ENCODE results near the gene CCDC88B. TPM values are rescaled to one million over a fixed set of nuclear protein-coding genes. Genes with fewer than 3 reads are reported as not detected.

CCDC88B gene
- total and polyA plus RNA-seq, 7 donors, result 2.6 to 157 (median 8.6) TPM

- TF ChIP-seq EP300 (IDR thresholded peaks at IDR 0.05) (no peak), POLR2AphosphoS5 (IDR thresholded peaks at IDR 0.05) (no peak), POLR2A (IDR thresholded peaks at IDR 0.05) (no peak), CTCF (IDR thresholded peaks at IDR 0.05) (no peak)
- Histone ChIP-seq H3K9me3 (no peaks in the 10 kb centered on the region), H3K4me1 (no peaks in the 10 kb centered on the region), H3K36me3 (no peaks in the 10 kb centered on the region), H3K27me3 (no peaks in the 10 kb centered on the region), H3K4me3 (no peak overlapping the region), H3K27ac (no peak overlapping the region)
- no peak for DNase-seq
- intact Hi-C loops (cut with DNase I), result no loop called here
- 83 to 93% methylated on average over 7 of the region's 7 CpGs for WGBS, 2 donors
These were observed 9.0 kb downstream of the CCDC88B start for GRCh38 chr11:64349025-64349387.

- Histone ChIP-seq H3K4me3 (no peak overlapping the region), H3K4me1 (peaks cover 0 to 1% (median 0%) of the 10 kb centered on the region in 4 donors), H3K27me3 (no peaks in the 10 kb centered on the region), H3K36me3 (no peaks in the 10 kb centered on the region), H3K27ac (no peak overlapping the region), H3K9me3 (no peaks in the 10 kb centered on the region)
- no peak for TF ChIP-seq POLR2A (IDR thresholded peaks at IDR 0.05)
- no peak for TF ChIP-seq POLR2AphosphoS5 (IDR thresholded peaks at IDR 0.05)
- no peak for TF ChIP-seq EP300 (IDR thresholded peaks at IDR 0.05)
- no peak for TF ChIP-seq CTCF (IDR thresholded peaks at IDR 0.05)
- 75 to 86% methylated on average over 11 of the region's 11 CpGs for WGBS, 2 donors
- intact Hi-C loops (cut with DNase I), result no loop called here
- DNase-seq, result no peak
These were observed 9.4 kb downstream of the CCDC88B start for GRCh38 chr11:64349404-64349803.

- no peak for DNase-seq
- no peaks in the 10 kb centered on the region for H3K27me3 ChIP-seq
- intact Hi-C loops (cut with DNase I), result no loop called here
- H3K4me3 ChIP-seq, result no peak overlapping the region
- H3K27ac ChIP-seq, result no peak overlapping the region
- TF ChIP-seq EP300 (IDR thresholded peaks at IDR 0.05), result no peak
- no peak for TF ChIP-seq CTCF (IDR thresholded peaks at IDR 0.05)
- no peak for TF ChIP-seq POLR2A (IDR thresholded peaks at IDR 0.05)
- no peak for TF ChIP-seq POLR2AphosphoS5 (IDR thresholded peaks at IDR 0.05)
- WGBS, 2 donors, result 87 to 92% methylated on average over 18 of the region's 18 CpGs
- H3K36me3 ChIP-seq, result no peaks in the 10 kb centered on the region
- peaks cover 0 to 17% (median 12%) of the 10 kb centered on the region in 4 donors for H3K4me1 ChIP-seq
- H3K9me3 ChIP-seq, result no peaks in the 10 kb centered on the region
These were observed 11.2 kb downstream of the CCDC88B start for GRCh38 chr11:64351136-64351631.

GRCh38 chr11:64352099-64352994 lies 12.3 kb downstream of the CCDC88B start:
- 92 to 94% methylated on average over 33 of the region's 33 CpGs for WGBS, 2 donors
- no peaks in the 10 kb centered on the region for H3K9me3 ChIP-seq
- H3K27ac ChIP-seq, result no peak overlapping the region
- no peak overlapping the region for H3K4me3 ChIP-seq
- DNase-seq, result no peak
- H3K27me3 ChIP-seq, result no peaks in the 10 kb centered on the region
- H3K4me1 ChIP-seq, result peaks cover 0 to 17% (median 12%) of the 10 kb centered on the region in 4 donors
- no peaks in the 10 kb centered on the region for H3K36me3 ChIP-seq
- TF ChIP-seq POLR2AphosphoS5 (IDR thresholded peaks at IDR 0.05) (no peak), POLR2A (IDR thresholded peaks at IDR 0.05) (no peak), CTCF (IDR thresholded peaks at IDR 0.05) (no peak), EP300 (IDR thresholded peaks at IDR 0.05) (no peak)
- intact Hi-C loops (cut with DNase I), result no loop called here
